ENCODE data around the gene CRYBG2. TPM values are rescaled to one million over a fixed set of nuclear protein-coding genes. Genes with fewer than 3 reads are reported as not detected.
"Not testable (repeated sequence)": the region's sequence is repeated elsewhere in the genome, so short reads cannot be mapped to it uniquely, and the experiment has no call there.

Gene CRYBG2
- polyA plus RNA-seq, 2 donors, result 163 to 275 TPM

DNA sequence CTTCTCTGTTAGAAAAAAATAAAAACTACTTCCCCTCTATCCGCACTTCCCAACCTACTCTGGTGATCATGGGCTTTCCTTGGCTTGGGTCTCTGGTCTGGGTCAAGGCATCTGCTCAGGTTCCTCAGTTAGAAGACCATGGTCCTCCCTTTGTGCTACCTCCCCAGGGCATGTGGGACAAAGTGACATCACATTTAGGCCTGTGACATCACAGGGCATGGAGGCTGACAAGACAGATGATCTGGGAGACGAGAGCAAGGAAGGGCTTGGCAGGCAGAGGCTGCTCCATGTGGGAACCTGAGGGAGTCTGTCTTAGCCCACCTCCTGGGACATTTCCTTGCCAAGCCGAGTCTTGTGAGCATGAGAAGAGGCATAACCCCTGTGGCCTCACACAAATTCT is 18.7 kb upstream of the CRYBG2 start, which contains the start of gene ZNF683:
Gene ZNF683 (minus strand): TSS at position 140 of the 400 bp plus-strand sequence. CDS start 4,179 bp downstream, outside the sequence.
- not testable (repeated sequence) for H3K27me3 ChIP-seq (ENCODE audit: control insufficient read depth in 1 of 2, insufficient read depth in 2 of 2, low read length in 2 of 2); H3K27ac ChIP-seq (ENCODE audit: low read depth in 2 of 2, low read length in 1 of 2); H3K4me1 ChIP-seq (ENCODE audit: control insufficient read depth in 2 of 2, insufficient read depth in 2 of 2, low read length in 1 of 2); H3K4me3 ChIP-seq (ENCODE audit: low read depth in 1 of 2, low read length in 2 of 2); H3K9me3 ChIP-seq (ENCODE audit: control insufficient read depth in 2 of 2, insufficient read depth in 1 of 2, low read depth in 1 of 2, low read length in 1 of 2); H3K36me3 ChIP-seq (ENCODE audit: control insufficient read depth in 2 of 2, insufficient read depth in 2 of 2, low read length in 1 of 2)
- WGBS, 2 donors, result 71 to 79% methylated on average over 3 of the region's 3 CpGs

DNA sequence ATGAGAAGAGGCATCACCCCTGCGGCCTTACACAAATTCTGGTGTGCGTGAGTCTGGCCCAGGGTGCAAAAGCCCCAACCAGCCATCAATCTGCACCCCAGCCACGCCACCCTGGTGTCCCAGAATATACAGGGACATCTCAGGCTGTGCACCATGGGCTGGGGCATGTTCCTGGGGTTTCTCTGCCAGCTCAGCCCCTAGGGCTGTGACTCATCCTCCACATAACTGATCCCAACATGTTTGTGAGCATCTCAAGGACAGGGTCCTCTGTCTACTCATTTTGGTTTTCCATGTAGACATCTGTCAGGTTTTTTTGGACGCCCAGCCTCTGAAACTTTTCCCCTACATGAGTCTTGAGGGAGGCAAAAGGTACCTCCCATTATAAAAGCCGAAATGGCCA is 18.1 kb upstream of the CRYBG2 start:
- no peaks in the 10 kb centered on the region for H3K9me3 ChIP-seq (ENCODE audit: control insufficient read depth in 2 of 2, insufficient read depth in 1 of 2, low read depth in 1 of 2, low read length in 1 of 2)
- H3K4me3 ChIP-seq (ENCODE audit: low read depth in 1 of 2, low read length in 2 of 2), result no peak overlapping the region
- 67 to 81% methylated on average over 5 of the region's 5 CpGs for WGBS, 2 donors
- H3K27ac ChIP-seq (ENCODE audit: low read depth in 2 of 2, low read length in 1 of 2), result no peak overlapping the region
- H3K36me3 ChIP-seq (ENCODE audit: control insufficient read depth in 2 of 2, insufficient read depth in 2 of 2, low read length in 1 of 2), result no peaks in the 10 kb centered on the region
- no peaks in the 10 kb centered on the region for H3K4me1 ChIP-seq (ENCODE audit: control insufficient read depth in 2 of 2, insufficient read depth in 2 of 2, low read length in 1 of 2)
- no peaks in the 10 kb centered on the region for H3K27me3 ChIP-seq (ENCODE audit: control insufficient read depth in 1 of 2, insufficient read depth in 2 of 2, low read length in 2 of 2)

DNA sequence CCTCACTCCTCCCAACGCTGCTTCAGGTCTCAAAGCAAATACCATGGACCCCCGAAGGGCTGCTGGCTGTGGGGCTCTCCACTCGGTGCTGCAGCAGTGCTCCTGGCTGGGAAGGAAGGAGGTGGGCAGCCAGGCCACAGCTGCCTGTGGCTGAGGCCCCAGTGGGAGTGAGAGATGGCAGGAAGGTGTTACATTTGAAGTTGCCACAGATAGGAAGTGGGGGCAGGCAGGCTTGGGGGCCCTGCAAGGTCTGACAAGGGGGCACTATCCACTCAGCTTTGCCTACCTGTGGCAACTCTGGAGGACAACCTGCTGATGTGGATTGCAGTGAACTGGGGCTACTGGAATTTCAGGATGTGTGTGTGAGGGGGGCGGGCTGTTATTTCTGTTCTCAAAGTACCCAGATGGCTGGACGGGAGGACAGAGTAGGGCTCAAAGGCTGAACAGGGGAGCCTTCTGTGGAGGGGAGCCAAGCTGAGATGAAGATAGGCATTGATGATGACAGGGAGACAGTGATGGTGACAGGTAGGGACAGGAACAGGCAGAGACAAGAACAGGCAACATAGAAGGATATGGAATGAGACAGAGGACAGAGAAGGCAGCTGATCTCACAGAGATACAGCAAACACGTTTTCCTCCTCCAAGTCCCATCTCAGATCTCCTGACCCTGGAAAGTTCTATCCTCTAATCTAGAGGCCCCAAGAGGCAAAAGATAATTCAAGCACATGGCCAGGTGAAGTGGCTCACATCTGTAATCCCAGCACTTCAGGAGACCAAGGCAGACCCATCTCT is 16.9 kb upstream of the CRYBG2 start:
- WGBS, 2 donors, result 59 to 63% methylated on average over 6 of the region's 6 CpGs
- no peaks in the 10 kb centered on the region for H3K4me1 ChIP-seq (ENCODE audit: control insufficient read depth in 2 of 2, insufficient read depth in 2 of 2, low read length in 1 of 2)
- no peaks in the 10 kb centered on the region for H3K9me3 ChIP-seq (ENCODE audit: control insufficient read depth in 2 of 2, insufficient read depth in 1 of 2, low read depth in 1 of 2, low read length in 1 of 2)
- H3K27ac ChIP-seq (ENCODE audit: low read depth in 2 of 2, low read length in 1 of 2), result no peak overlapping the region
- no peak overlapping the region for H3K4me3 ChIP-seq (ENCODE audit: low read depth in 1 of 2, low read length in 2 of 2)
- no peaks in the 10 kb centered on the region for H3K27me3 ChIP-seq (ENCODE audit: control insufficient read depth in 1 of 2, insufficient read depth in 2 of 2, low read length in 2 of 2)
- no peaks in the 10 kb centered on the region for H3K36me3 ChIP-seq (ENCODE audit: control insufficient read depth in 2 of 2, insufficient read depth in 2 of 2, low read length in 1 of 2)

DNA sequence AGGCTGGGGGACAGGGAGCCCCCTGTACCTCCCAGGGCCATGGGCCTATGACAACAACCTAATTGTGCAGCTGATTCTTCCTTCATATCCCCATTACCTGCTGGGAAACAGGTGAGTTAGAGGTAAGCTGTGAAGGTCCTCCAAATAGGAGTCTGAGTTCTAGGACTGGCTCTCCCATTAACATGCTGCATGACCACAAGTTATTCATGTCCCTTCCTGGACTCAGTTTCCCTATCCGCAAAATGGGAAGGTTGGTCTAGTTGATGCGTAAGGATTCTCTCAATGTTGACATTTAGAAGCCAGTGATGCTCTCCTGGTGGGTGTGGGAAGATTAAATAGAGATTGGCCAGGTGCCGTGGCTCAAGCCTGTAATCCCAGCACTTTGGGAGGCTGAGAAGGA is 14.6 kb upstream of the CRYBG2 start:
- WGBS, 2 donors, result 93 to 96% methylated on average over 3 of the region's 3 CpGs
- Histone ChIP-seq H3K4me3 (ENCODE audit: low read depth in 1 of 2, low read length in 2 of 2) (no peak overlapping the region), H3K4me1 (ENCODE audit: control insufficient read depth in 2 of 2, insufficient read depth in 2 of 2, low read length in 1 of 2) (no peaks in the 10 kb centered on the region), H3K27ac (ENCODE audit: low read depth in 2 of 2, low read length in 1 of 2) (no peak overlapping the region), H3K9me3 (ENCODE audit: control insufficient read depth in 2 of 2, insufficient read depth in 1 of 2, low read depth in 1 of 2, low read length in 1 of 2) (no peaks in the 10 kb centered on the region), H3K27me3 (ENCODE audit: control insufficient read depth in 1 of 2, insufficient read depth in 2 of 2, low read length in 2 of 2) (no peaks in the 10 kb centered on the region), H3K36me3 (ENCODE audit: control insufficient read depth in 2 of 2, insufficient read depth in 2 of 2, low read length in 1 of 2) (no peaks in the 10 kb centered on the region)

DNA sequence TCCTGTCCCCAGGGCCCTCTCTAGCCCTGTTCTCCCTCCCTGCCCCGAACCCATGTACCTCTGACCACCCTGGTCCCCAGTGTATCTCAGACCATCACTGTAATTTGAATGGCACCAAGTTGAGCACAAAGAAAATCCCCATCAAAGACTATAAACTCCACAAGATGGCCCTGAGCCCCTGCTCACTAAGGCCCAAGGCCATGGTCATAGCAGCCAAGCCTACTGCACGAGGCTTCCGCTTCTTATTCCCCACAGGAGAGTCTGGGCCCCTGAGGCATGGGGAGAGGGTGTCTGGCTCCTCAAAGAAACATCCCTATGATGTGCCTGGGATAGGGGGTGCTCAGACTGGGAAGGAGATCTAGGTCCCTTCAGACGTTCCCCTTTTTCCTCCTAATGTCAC is 14.1 kb upstream of the CRYBG2 start:
- H3K4me3 ChIP-seq (ENCODE audit: low read depth in 1 of 2, low read length in 2 of 2), result no peak overlapping the region
- WGBS, 2 donors, result 77 to 82% methylated on average over 4 of the region's 4 CpGs
- H3K27me3 ChIP-seq (ENCODE audit: control insufficient read depth in 1 of 2, insufficient read depth in 2 of 2, low read length in 2 of 2), result no peaks in the 10 kb centered on the region
- no peak overlapping the region for H3K27ac ChIP-seq (ENCODE audit: low read depth in 2 of 2, low read length in 1 of 2)
- H3K36me3 ChIP-seq (ENCODE audit: control insufficient read depth in 2 of 2, insufficient read depth in 2 of 2, low read length in 1 of 2), result no peaks in the 10 kb centered on the region
- H3K4me1 ChIP-seq (ENCODE audit: control insufficient read depth in 2 of 2, insufficient read depth in 2 of 2, low read length in 1 of 2), result no peaks in the 10 kb centered on the region
- H3K9me3 ChIP-seq (ENCODE audit: control insufficient read depth in 2 of 2, insufficient read depth in 1 of 2, low read depth in 1 of 2, low read length in 1 of 2), result no peaks in the 10 kb centered on the region

DNA sequence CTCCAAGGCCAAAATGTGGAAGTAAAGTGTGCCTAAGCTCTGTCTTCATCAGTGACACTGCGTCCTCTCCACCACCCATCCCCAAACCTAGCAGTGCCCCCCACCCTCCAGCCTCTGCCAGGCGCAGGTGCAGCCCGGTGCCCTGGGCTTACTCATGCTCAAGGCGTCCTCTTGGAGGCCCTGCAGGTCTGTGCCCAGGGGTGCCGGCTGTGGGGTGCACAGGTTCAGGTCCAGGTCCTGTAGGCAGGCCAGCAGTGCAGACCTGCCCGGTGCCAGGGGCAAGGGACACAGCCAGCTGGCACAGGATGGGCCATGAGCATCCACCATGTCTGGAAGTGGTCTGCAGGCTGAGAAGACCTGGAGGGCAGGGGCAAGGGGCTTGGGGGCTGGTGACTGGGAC is 13.5 kb upstream of the CRYBG2 start:
- no peak overlapping the region for H3K27ac ChIP-seq (ENCODE audit: low read depth in 2 of 2, low read length in 1 of 2)
- no peaks in the 10 kb centered on the region for H3K9me3 ChIP-seq (ENCODE audit: control insufficient read depth in 2 of 2, insufficient read depth in 1 of 2, low read depth in 1 of 2, low read length in 1 of 2)
- H3K4me1 ChIP-seq (ENCODE audit: control insufficient read depth in 2 of 2, insufficient read depth in 2 of 2, low read length in 1 of 2), result no peaks in the 10 kb centered on the region
- 78 to 82% methylated on average over 6 of the region's 6 CpGs for WGBS, 2 donors
- H3K4me3 ChIP-seq (ENCODE audit: low read depth in 1 of 2, low read length in 2 of 2), result no peak overlapping the region
- no peaks in the 10 kb centered on the region for H3K27me3 ChIP-seq (ENCODE audit: control insufficient read depth in 1 of 2, insufficient read depth in 2 of 2, low read length in 2 of 2)
- H3K36me3 ChIP-seq (ENCODE audit: control insufficient read depth in 2 of 2, insufficient read depth in 2 of 2, low read length in 1 of 2), result no peaks in the 10 kb centered on the region

DNA sequence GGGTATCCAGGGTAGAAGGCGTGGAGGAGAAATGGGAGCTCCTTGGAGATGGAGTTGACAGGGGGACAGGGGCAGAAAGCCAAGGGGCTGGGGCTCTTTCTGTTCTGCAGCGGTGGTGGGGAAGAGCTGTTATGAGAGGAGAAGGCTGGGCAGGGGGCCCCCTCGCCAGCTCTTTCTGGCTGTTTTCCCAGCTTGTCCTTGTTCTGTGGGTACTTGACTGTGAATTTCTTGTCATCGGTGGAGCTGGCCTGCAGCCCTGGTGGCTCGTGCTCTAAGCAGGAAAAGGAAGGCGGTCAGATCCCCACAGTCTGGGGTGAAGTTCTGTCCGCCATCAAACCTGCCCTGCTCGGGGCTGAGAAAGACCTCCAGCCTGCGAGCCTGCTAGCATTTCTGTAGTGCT is 11.0 kb upstream of the CRYBG2 start:
- 59 to 67% methylated on average over 8 to 9 of the region's 9 CpGs for WGBS, 2 donors
- Histone ChIP-seq H3K9me3 (ENCODE audit: control insufficient read depth in 2 of 2, insufficient read depth in 1 of 2, low read depth in 1 of 2, low read length in 1 of 2) (no peaks in the 10 kb centered on the region), H3K27ac (ENCODE audit: low read depth in 2 of 2, low read length in 1 of 2) (no peak overlapping the region), H3K4me3 (ENCODE audit: low read depth in 1 of 2, low read length in 2 of 2) (no peak overlapping the region), H3K36me3 (ENCODE audit: control insufficient read depth in 2 of 2, insufficient read depth in 2 of 2, low read length in 1 of 2) (no peaks in the 10 kb centered on the region), H3K4me1 (ENCODE audit: control insufficient read depth in 2 of 2, insufficient read depth in 2 of 2, low read length in 1 of 2) (peaks cover 3 to 7% of the 10 kb centered on the region in 2 donors), H3K27me3 (ENCODE audit: control insufficient read depth in 1 of 2, insufficient read depth in 2 of 2, low read length in 2 of 2) (no peaks in the 10 kb centered on the region)

DNA sequence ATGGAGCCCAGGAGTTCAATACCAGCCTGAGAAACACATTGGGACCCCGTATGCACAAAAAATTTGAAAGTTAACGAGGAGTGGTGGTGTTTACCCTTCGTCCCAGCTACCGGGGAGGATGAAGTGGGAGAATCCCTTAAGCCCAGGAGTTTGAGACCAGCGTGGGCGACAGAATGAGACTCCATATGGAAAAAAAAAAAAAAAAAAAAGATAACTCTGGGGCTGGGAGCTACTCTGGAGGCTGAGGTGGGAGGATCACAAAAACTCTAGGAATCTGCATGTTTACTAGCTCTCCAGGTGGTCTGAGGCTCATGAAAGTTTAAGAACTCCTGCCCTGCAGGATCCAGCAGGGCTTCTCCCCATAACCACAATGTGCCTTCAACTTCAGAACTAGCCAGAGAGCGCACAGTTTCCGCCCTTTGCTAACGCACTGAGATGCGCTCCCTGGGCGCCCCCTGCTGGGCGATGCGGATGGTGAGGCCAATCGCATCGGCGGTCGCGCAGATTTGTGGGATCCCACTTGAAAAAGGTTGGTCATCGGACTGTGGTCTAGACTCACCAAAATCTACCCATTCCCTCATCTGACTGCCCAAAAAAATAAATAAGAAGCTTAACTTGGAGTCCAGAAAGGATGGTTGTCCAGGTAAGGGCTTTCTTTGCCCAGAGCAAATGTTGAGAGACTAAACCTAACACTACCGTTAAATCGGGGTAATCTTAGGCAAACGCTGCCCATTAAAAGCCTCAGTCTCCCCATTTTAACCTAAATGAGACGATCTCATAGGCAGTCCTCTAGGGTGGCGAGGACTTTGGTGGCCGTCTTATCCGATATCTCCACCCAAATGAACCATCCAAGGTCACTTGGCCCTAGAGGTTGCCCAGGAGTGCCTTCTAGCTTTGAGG is 9.9 kb upstream of the CRYBG2 start:
- Histone ChIP-seq H3K4me3 (ENCODE audit: low read depth in 1 of 2, low read length in 2 of 2) (no peak overlapping the region), H3K36me3 (ENCODE audit: control insufficient read depth in 2 of 2, insufficient read depth in 2 of 2, low read length in 1 of 2) (no peaks in the 10 kb centered on the region), H3K27ac (ENCODE audit: low read depth in 2 of 2, low read length in 1 of 2) (no peak overlapping the region), H3K4me1 (ENCODE audit: control insufficient read depth in 2 of 2, insufficient read depth in 2 of 2, low read length in 1 of 2) (peaks cover 3 to 9% of the 10 kb centered on the region in 2 donors), H3K27me3 (ENCODE audit: control insufficient read depth in 1 of 2, insufficient read depth in 2 of 2, low read length in 2 of 2) (no peaks in the 10 kb centered on the region), H3K9me3 (ENCODE audit: control insufficient read depth in 2 of 2, insufficient read depth in 1 of 2, low read depth in 1 of 2, low read length in 1 of 2) (no peaks in the 10 kb centered on the region)
- WGBS, 2 donors, result 30 to 32% methylated on average over 26 of the region's 26 CpGs

DNA sequence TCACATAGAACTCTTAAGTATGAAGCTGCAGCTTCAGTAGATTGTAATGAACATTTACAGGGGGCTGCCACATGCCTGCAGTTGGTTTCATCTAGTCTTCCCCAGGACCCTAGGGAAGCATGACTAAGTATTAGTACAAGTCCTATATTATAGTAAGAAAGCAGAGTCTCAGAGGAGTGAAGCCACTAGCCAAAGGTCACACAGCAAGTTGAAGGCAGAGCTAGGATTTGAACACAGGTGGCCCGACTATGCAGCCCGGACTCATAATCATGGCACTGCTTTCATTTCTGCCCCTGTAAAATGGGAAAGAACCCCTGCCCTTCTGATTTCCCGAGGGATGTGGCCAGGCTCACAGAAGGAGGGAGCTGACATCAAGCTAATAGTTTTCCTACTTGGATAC is 8.4 kb upstream of the CRYBG2 start:
- peaks cover 3 to 9% of the 10 kb centered on the region in 2 donors for H3K4me1 ChIP-seq (ENCODE audit: control insufficient read depth in 2 of 2, insufficient read depth in 2 of 2, low read length in 1 of 2)
- H3K27me3 ChIP-seq (ENCODE audit: control insufficient read depth in 1 of 2, insufficient read depth in 2 of 2, low read length in 2 of 2), result no peaks in the 10 kb centered on the region
- WGBS, 2 donors, result 94% methylated on average over 3 of the region's 3 CpGs
- H3K27ac ChIP-seq (ENCODE audit: low read depth in 2 of 2, low read length in 1 of 2), result no peak overlapping the region
- H3K9me3 ChIP-seq (ENCODE audit: control insufficient read depth in 2 of 2, insufficient read depth in 1 of 2, low read depth in 1 of 2, low read length in 1 of 2), result no peaks in the 10 kb centered on the region
- H3K4me3 ChIP-seq (ENCODE audit: low read depth in 1 of 2, low read length in 2 of 2), result no peak overlapping the region
- no peaks in the 10 kb centered on the region for H3K36me3 ChIP-seq (ENCODE audit: control insufficient read depth in 2 of 2, insufficient read depth in 2 of 2, low read length in 1 of 2)
